ENCODE measurements around the gene TPSB2. TPM values are rescaled to one million over a fixed set of nuclear protein-coding genes. Genes with fewer than 3 reads are reported as not detected.

The TPSB2 gene
- total RNA-seq, 1 experiment from 2014 or later, result 0.44 TPM

GRCh38 chr16:1263591-1264344 is 33.8 kb upstream of the TPSB2 start:
- TF ChIP-seq MXD4 (CRISPR knock-in tag; IDR thresholded peaks at IDR 0.05; ENCODE audit: borderline replicate concordance), result no peak
- no peak for TF ChIP-seq SMAD3 (CRISPR knock-in tag; IDR thresholded peaks at IDR 0.05; ENCODE audit: borderline replicate concordance)
- TF ChIP-seq ATF1 (CRISPR knock-in tag; IDR thresholded peaks at IDR 0.05), result no peak
- TF ChIP-seq NFATC4 (CRISPR knock-in tag; IDR thresholded peaks at IDR 0.05), result no peak
- TF ChIP-seq FOXK1 (CRISPR knock-in tag; IDR thresholded peaks at IDR 0.05), result no peak
- no peak for TF ChIP-seq MYBL2 (CRISPR knock-in tag; IDR thresholded peaks at IDR 0.05)
- no peak for TF ChIP-seq ZNF317 (CRISPR knock-in tag; IDR thresholded peaks at IDR 0.05; ENCODE audit: borderline replicate concordance, low read depth)
- no peak for TF ChIP-seq ELF4 (CRISPR knock-in tag; IDR thresholded peaks at IDR 0.05; ENCODE audit: low read depth)
- no peak for TF ChIP-seq TEAD4 (CRISPR knock-in tag; IDR thresholded peaks at IDR 0.05)
- TF ChIP-seq ZNF425 (CRISPR knock-in tag; conservative IDR thresholded peaks at IDR 0.05), result no peak
- TF ChIP-seq STAT6 (CRISPR knock-in tag; conservative IDR thresholded peaks at IDR 0.05; ENCODE audit: low read depth), result no peak
- TF ChIP-seq TEAD1 (CRISPR knock-in tag; IDR thresholded peaks at IDR 0.05), result no peak
- TF ChIP-seq SMAD4 (CRISPR knock-in tag; IDR thresholded peaks at IDR 0.05), result no peak
- no peak for TF ChIP-seq ZNF423 (CRISPR knock-in tag; IDR thresholded peaks at IDR 0.05)
- no peak for TF ChIP-seq ZNF263 (CRISPR knock-in tag; IDR thresholded peaks at IDR 0.05; ENCODE audit: low read depth)
- TF ChIP-seq ZBTB21 (CRISPR knock-in tag; IDR thresholded peaks at IDR 0.05; ENCODE audit: borderline replicate concordance), result no peak
- CTCF ChIA-PET, result no interaction called here

GRCh38 chr16:1262846-1263221 is 32.9 kb upstream of the TPSB2 start:
- Mint-ChIP-seq H3K4me1 (peaks cover 5% of the 10 kb centered on the region), H3K36me3 (peaks cover 9% of the 10 kb centered on the region; the same call in 1 of the 2 replicates), H3K9me3 (peaks cover 15% of the 10 kb centered on the region), H3K27me3 (ENCODE audit: low read depth) (peaks cover 37% of the 10 kb centered on the region), H3K27ac (no peak overlapping the region), H3K4me3 (no peak overlapping the region)
- CTCF ChIA-PET, result no interaction called here
- DNase-seq (ENCODE audit: low spot score) (no peak), ATAC-seq (no peak)
- POLR2A ChIA-PET, result no interaction called here
- TF ChIP-seq ZSCAN18 (CRISPR knock-in tag; IDR thresholded peaks at IDR 0.05) (no peak), ZNF396 (CRISPR knock-in tag; IDR thresholded peaks at IDR 0.05; ENCODE audit: borderline replicate concordance) (no peak), PRDM15 (CRISPR knock-in tag; IDR thresholded peaks at IDR 0.05) (no peak), AFF4 (CRISPR knock-in tag; IDR thresholded peaks at IDR 0.05; ENCODE audit: borderline replicate concordance) (no peak)

More at GRCh38 chr16:1263591-1264344, 33.8 kb upstream of the TPSB2 start:
- H3K9me3 Mint-ChIP-seq, result peaks cover 15% of the 10 kb centered on the region
- DNase-seq (ENCODE audit: low spot score), result no peak
- H3K27ac Mint-ChIP-seq, result no peak overlapping the region; the same call in 1 of the 2 replicates
- POLR2A ChIA-PET, result no interaction called here
- no peak for ATAC-seq
- H3K4me3 Mint-ChIP-seq, result no peak overlapping the region
- peaks cover 5% of the 10 kb centered on the region for H3K4me1 Mint-ChIP-seq
- peaks cover 37% of the 10 kb centered on the region for H3K27me3 Mint-ChIP-seq (ENCODE audit: low read depth)
- peaks cover 9% of the 10 kb centered on the region; the same call in 1 of the 2 replicates for H3K36me3 Mint-ChIP-seq
